KG1 (cell line): Measurements from ENCODE around the gene MTHFR.

Source experiments
- DNase-seq: peaks from one replicate; lab custom pipeline; 2025; lab: John Stamatoyannopoulos, UW

The MTHFR gene

GRCh38 chr1:11757047-11757446 is 48.7 kb downstream of the MTHFR start:
- DNase-seq = no peak

DNA sequence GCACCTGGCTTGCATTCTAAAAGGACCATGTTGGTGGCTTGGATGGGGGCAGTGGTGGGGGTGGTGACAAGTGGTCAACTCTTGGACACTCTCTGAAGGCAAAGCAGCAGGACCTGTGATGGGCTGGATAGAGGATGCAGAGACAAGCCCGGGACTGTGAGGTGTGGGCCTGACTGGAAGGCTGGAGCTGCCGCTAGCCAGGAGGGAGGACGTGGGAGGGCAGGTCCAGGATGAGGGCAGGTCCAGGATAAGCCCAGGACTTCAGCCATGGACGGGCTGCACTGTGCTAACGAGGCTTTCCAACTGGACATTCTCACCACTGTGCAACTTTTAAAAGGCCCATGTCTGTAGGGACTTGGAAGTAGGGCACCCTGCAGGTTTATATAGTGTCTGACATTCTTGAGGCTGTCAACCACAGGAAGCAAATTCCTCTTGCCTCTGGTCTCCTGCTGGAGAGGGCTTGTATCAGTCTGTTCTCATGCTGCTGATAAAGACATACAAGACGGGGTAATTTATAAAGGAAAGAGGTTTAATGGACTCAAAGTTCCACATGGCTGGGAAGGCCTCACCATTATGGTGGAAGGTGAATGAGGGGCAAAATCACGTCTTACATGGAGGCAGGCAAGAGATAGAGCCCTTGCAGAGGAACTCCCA is 52.1 kb downstream of the MTHFR start:
- DNase-seq = no peak

DNA sequence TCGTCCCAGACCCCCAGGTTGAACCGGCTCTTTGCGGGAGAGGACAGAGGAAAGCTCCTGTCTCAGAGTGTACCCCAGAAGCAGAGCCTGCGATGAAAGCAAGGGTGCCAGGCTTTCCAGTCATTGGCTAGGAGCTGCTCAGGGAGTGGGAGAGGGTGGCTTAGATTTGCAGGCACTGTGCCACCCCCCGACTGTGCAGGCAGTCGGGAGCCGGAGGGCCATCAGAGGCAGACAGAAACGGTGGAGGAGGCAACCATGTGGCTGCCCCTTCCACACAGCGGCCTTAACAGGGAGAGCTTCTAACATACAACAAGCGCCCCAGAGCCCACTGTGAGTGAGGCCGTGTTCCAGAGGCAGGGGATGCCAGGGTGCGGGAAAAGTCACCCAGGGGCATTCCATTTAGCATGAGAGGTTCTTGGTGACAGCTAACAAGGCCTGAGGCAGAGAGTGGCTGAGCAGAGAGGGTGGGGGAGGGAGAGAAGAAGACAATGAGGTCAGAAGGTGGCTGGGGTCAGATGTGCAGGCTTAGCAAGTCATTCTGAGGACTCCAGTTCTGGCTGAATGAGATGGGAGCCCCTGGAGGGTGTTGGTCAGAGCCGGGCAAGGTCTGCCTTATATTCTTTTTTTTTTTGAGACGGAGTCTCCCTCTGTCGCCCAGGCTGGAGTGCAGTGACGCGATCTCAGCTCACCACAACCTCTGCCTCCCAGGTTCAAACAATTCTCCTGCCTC is 53.2 kb downstream of the MTHFR start:
- no peak for DNase-seq

DNA sequence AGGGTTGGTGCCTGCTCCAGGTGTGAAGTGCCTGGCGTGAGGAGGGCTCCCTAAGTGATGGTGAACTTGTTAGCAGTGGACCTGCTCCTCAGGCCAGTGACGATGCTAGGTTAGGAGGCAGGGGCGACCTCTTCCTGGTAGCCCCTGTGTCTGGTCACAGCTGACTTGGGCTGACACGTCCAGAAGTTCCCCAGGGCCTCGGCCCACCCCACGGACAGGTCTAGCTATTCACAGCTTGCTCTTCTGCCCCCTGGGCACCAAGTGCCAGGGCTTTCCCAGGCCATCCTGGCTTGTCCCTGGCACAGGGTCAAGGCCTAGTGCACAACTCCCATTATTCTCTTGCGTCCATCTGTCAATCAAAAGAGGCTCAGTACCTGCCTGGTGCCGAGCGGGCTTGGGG is 54.7 kb downstream of the MTHFR start:
- no peak for DNase-seq

DNA sequence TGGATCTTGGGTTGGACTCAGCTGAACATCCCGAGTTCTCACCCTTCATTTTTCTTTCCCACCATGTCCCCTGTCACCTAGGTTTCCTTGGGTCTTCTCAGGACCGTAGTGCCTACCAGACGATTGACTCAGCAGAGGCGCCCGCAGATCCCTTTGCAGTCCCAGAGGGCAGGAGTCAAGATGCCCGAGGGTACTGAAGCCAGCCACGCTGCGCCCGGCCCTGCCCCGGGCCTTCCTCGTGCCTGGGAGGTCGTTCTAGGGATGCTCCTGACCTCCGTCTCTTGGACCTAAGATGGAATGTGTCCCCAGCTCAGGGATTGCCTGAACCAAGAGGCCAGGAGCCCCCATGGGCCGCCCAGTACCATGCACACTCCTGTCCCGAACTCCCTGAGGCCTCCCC is 55.8 kb downstream of the MTHFR start:
- no peak for DNase-seq

DNA sequence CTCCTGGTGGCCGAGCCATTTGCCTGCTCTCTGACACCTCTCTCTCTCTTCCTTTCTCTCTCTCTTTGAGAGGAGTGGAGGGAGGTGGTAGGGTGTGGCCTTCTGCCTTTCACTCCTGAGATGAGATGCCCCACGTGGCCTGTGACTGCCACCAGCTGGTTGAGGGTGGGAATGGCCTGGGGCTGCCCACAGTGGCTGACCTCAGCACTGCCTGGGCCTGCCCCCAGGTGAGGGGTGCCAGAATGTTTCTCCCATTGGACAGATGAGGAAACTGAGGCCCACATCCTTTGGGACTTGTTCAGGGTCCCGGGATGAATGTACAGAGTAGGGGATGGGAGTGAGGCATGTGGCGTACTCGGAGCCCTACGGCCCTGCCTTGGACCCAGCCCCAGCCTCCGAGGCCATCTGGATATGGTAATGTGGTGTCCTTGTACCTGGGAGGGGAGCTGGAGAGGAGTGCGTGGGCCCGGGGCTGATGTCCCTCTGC is 56.5 kb downstream of the MTHFR start:
- peak; percentile 24 for DNase-seq

DNA sequence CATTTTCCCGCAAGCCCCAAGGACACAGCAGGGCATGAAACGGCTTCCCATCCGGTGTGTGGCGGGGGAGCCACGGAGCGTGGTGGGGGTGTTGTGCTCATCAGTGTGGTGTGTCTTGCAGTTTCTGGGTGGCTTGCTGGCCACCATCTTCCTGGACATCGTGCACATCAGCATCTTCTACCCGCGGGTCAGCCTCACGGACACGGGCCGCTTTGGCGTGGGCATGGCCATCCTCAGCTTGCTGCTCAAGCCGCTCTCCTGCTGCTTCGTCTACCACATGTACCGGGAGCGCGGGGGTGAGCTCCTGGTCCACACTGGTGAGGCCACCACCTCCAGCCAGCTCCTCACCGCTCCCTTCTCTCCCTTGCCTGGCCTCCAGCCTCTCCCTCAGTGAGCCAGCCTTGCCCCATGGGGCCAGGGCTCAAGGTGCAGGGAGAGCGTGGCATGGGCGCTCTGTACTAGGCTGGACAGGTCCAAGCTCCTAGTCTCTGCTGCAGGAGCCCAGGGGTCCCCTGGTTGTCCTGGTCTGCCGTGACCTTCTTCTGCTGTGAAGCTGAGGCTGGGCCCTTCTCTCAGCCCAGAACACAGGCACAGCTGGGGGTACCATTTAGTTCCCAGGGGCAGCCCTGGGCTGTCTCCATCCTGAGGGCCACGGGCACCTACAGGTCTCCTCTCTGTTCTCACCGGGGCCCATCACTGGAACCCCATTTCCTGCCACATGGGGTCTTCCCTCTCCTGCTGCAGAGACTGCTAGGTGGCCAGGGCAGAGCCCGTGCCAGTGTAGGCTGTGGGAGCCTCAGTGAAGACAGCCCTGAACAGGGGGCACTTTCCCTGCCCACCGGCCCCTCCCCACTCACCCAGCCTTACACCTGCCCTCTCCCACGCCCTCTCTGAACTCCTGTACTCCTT is 57.2 kb downstream of the MTHFR start:
- DNase-seq = no peak

DNA sequence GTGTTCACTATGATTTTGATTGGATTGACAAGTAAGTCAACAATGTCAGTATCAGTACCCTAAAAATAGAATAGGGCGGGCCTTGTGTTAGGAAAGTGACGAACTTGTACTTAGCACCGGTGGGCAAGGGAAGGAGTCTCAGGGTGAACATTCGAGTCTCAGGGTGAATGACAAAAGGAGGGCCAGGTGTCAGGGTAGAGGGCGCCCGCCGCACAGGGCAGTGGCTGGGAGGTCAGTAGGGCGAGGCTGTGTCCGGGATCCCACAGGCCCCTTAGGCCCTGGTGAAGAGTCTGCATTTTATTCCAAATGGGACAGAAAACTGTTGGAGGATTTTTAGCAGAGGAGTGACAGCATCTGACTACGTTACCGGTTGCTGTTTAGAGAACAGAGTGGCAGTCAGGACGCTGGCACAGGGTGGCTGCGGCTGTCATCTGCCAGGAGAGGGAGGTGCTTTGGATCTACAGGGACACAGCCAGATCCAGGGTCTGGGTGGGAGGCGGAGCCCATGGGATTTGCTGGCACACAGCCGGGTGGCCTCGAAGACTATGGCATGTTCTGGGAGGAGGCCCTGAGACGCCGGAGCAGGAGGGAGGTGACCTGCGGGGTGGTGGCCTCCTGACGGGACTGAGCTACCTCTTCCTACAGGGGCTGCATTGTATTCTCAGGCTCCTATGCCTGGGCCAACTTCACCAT is 58.8 kb downstream of the MTHFR start:
- DNase-seq = no peak

DNA sequence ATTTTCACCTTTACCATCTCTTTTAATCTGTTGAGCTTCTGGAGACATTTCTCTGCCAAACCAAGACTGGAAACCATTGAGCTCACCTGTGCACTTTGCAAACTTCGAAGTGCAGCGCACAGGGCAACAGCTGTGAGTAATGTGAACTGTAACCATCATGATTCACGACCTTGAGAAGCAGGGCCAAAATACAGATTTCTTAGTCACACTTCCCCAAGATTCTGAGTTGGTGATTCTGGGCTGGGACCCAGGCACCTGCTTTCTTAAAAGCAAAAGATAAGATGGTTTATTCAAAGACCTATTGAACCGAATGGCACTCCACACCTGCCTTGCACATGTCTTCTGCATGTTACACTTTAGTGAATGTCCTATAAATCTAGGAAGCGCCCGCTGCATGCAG is 59.7 kb downstream of the MTHFR start:
- no peak for DNase-seq

GRCh38 chr1:11744287-11744686 is 61.5 kb downstream of the MTHFR start:
- no peak for DNase-seq

DNA sequence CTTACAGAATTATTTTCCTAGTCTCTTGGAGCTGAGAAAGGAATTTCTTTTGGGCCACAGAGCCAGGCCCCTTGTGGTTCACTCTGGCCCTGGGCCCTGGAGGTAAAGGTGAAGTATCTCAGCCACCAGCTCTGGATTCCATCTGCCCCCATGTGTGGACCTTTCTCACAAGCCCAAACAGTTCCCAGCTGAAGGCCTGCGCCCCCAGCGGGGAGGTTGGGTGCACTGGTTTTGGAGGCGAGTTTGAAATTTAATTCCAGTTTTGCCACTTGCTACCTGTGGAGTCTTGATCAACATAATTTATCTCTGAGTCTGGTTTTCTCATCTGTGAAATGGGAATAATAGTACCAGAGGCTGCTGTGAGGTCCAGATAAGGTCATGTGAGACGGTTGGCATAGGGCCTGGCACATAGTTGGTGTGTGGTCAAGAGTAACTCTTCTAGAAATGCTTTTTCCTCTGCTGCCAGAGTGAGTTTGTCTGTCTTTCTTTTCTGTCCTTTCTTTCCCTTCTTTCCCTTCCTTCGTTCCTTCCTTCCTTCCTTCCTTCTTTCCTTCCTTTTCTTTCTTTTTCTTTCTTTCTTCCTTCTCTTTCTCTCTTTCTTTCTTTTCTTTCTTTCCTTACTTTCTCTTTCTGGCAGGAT is 63.7 kb downstream of the MTHFR start:
- DNase-seq = no peak

DNA sequence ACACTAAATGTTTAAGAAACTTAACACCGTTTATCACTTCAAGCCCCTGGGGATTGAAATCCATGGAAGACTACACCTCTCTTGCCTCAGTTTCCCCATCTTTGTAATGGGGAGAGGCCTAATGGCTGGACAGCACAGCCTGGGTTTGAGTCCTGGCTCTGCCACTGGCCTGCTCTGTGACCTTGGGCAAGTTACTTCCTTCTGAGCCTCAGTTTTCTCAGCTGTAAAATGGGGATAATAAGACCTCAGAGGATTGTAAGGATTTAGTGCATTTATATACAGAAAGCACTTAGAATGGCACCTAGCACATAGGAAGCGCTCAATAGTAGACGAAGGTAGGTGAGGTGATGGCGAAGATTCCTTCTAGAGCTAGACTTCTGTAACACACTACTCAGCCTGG is 64.3 kb downstream of the MTHFR start:
- no peak for DNase-seq

GRCh38 chr1:11740258-11741192 is 65.2 kb downstream of the MTHFR start:
- peak; percentile 68 for DNase-seq

GRCh38 chr1:11738783-11739182 is 67.0 kb downstream of the MTHFR start:
- DNase-seq = no peak

DNA sequence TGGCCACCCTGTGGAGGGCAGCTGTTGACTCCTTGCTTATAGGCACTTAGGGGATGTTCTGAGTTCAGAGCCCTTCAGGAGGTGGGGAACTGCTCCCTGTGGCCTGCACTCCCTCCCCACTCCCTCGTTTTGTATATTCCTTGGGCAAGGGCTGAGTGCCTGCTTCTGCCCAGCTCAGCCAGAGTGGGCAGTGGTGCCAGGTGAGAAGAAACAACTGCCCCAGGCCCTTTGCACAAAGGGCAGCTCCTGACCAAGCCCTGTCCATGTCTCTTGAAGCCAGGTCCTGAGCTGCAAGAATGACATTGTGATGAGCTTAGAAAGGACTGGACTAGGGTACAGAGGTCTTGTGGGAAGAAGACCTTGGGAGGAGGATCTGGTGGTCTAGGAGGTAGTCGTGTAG is 67.7 kb downstream of the MTHFR start:
- DNase-seq = no peak

DNA sequence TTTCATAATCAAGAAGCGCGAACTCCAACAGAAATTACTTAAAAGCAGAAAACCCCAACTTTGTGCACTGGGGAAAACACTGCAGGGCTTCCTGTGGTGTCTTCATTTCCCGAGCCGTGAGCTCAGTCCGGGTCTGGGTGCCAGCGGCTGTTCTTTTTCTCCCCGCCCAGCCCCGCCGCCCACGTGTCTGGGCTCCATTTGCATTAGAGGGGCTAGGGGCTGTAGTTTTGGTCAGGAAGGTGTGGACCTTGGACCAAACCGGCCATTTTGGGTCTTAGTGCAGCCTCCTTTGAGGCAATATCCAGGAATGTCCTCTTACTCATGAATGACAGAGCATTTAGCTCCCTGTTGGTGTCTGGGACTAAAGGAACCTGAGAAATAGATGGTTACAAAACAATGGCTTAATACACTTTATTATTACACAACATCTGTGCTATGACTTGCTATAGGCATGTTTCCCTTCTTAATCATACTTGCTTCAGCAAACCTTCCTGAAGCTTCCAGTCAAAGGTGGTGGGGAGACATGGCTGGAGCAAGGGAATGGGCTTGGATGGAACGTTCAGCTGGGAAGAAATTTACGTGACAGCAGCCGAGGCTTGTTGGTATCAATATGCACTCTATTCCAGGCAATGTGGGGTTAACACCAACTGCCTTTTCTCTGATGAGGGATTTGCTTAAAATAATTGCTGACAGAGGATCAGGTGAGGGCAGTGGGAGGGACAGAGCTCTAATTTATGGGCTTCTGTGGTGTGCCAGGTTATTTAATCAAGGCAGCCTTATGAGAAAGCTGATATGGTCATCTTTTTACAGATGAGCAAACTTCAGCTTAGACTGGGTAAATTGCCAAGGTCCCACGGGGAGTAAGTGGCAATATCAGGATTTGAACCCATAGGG is 68.8 kb downstream of the MTHFR start:
- peak; percentile 57 for DNase-seq

GRCh38 chr1:11735854-11736745 is 69.7 kb downstream of the MTHFR start, which contains the start of gene AGTRAP:
TSS of gene AGTRAP (plus strand) at chr1:11736136. CDS start at chr1:11736209, 73 bp downstream.
- peak; percentile 31 for DNase-seq
